ENCODE measurements around the gene CTSW.

CTSW gene

GRCh38 chr11:65932558-65932919, 52.9 kb downstream of the CTSW start:
- peak; percentile 64 for DNase-seq
